Progenitor cell of endocrine pancreas (in vitro differentiated cells): ENCODE data around the gene RECK. TPM values are rescaled to one million over a fixed set of nuclear protein-coding genes. Genes with fewer than 3 reads are reported as not detected.

Experiments
- DNase-seq: peaks from one replicate; pipeline ENCODE4 v3.0.0; 2021; ENCODE audit warnings: low spot score; ENCODE audit not compliant: unreplicated experiment
- H3K27ac Mint-ChIP-seq: 2 replicates; pipeline ENCODE4 v1.8.0; 2021; ENCODE audit warnings: mild to moderate bottlenecking, moderate library complexity, mixed read lengths
- H3K27me3 Mint-ChIP-seq: 2 replicates; pipeline ENCODE4 v1.8.0; 2021; ENCODE audit warnings: mixed read lengths
- H3K36me3 Mint-ChIP-seq: 2 replicates; pipeline ENCODE4 v1.8.0; 2022; ENCODE audit warnings: mixed read lengths; ENCODE audit not compliant: insufficient read depth
- H3K4me1 Mint-ChIP-seq: 2 replicates; pipeline ENCODE4 v1.8.0; 2021; ENCODE audit warnings: low read depth, mixed read lengths
- H3K4me3 Mint-ChIP-seq: 2 replicates; pipeline ENCODE4 v1.8.0; 2021; ENCODE audit warnings: low read depth, mild to moderate bottlenecking, moderate library complexity, mixed read lengths
- H3K9me3 Mint-ChIP-seq: 2 replicates; pipeline ENCODE4 v1.8.0; 2021; ENCODE audit warnings: low read depth, mixed read lengths
- total RNA-seq: library from RNA; stranded (reverse); gene quantifications from 2 replicates; pipeline ENCODE4 v1.2.1, GENCODE V29; 2021
- TF ChIP-seq, protein P1 (sequence below): fragments of 200-600 bp; sonication (generic); IDR thresholded peaks from one replicate; pipeline ENCODE4 v1.5.0; 2021; ENCODE audit warnings: antibody characterized with exemption, mild to moderate bottlenecking; ENCODE audit not compliant: unreplicated experiment

RECK gene
- total RNA-seq, 1 donor from 2014 or later = 7.1 TPM

- Mint-ChIP-seq H3K9me3 (peaks cover 6% of the 10 kb centered on the region), H3K4me1 (no peaks in the 10 kb centered on the region), H3K27me3 (peaks cover 61% of the 10 kb centered on the region), H3K27ac (no peak overlapping the region), H3K36me3 (no peaks in the 10 kb centered on the region), H3K4me3 (no peak overlapping the region)
- DNase-seq = no peak
- TF ChIP-seq, protein P1, sequence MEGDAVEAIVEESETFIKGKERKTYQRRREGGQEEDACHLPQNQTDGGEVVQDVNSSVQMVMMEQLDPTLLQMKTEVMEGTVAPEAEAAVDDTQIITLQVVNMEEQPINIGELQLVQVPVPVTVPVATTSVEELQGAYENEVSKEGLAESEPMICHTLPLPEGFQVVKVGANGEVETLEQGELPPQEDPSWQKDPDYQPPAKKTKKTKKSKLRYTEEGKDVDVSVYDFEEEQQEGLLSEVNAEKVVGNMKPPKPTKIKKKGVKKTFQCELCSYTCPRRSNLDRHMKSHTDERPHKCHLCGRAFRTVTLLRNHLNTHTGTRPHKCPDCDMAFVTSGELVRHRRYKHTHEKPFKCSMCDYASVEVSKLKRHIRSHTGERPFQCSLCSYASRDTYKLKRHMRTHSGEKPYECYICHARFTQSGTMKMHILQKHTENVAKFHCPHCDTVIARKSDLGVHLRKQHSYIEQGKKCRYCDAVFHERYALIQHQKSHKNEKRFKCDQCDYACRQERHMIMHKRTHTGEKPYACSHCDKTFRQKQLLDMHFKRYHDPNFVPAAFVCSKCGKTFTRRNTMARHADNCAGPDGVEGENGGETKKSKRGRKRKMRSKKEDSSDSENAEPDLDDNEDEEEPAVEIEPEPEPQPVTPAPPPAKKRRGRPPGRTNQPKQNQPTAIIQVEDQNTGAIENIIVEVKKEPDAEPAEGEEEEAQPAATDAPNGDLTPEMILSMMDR = no peak
Observed at GRCh38 chr9:36007852-36008251, 28.9 kb upstream of the RECK start.

DNA sequence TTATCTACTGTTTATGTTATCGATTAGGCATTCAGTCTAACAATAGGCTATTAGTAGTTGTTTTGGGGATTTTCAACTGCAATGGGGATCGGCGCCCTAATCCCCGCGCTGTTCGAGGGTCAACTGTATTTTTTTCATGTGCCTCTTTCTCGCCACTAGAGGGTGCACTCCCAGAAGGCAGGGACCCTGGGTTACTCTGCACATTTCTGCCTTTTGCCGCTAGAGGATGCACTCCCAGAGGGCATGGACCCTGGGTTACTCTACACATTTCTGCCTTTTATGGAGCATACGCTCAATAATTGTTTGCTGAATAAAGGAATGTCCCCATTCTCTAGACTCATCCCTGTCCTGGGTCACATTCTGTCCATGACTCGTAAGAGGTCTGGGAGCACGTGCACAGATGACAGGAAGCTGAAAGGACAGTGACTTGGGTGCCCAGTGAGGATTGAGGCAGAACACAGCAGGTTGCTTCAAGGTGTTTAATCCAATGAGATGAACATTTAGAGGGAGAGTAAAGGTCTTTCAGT lies 27.9 kb upstream of the RECK start:
- Mint-ChIP-seq H3K36me3 (no peaks in the 10 kb centered on the region), H3K27me3 (peaks cover 60% of the 10 kb centered on the region), H3K4me1 (no peaks in the 10 kb centered on the region), H3K9me3 (peaks cover 6% of the 10 kb centered on the region), H3K4me3 (no peak overlapping the region), H3K27ac (no peak overlapping the region)
- DNase-seq = peak; percentile 30
- TF ChIP-seq, protein P1 = peak; percentile 98

- H3K36me3 Mint-ChIP-seq = no peaks in the 10 kb centered on the region
Observed at GRCh38 chr9:36011379-36011778, 25.3 kb upstream of the RECK start.

DNA sequence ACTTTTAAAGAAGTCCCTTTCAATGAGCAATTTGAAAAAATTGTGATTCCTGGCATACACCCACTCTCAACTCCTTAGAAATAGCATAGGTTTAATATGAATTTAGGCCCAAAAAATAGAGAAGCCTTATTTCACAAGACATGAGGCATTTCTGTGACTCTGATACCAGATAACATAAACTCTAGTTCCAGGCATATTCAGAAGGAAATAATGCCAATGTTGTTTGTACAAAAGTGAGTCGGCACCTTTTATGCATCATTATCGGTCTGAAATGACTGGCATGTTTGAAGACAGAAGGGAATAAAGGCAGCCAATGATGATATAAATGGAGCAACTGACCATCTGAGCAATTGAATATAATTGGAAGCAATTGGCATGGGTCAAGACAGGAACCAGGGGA lies 19.4 kb upstream of the RECK start:
- no peak overlapping the region for H3K27ac Mint-ChIP-seq
- TF ChIP-seq, protein P1 = no peak
- no peak for DNase-seq
- H3K36me3 Mint-ChIP-seq = no peaks in the 10 kb centered on the region
- no peak overlapping the region for H3K4me3 Mint-ChIP-seq
- H3K4me1 Mint-ChIP-seq = no peaks in the 10 kb centered on the region
- H3K27me3 Mint-ChIP-seq = peaks cover 23% of the 10 kb centered on the region
- no peaks in the 10 kb centered on the region for H3K9me3 Mint-ChIP-seq

More at GRCh38 chr9:36011379-36011778, 25.3 kb upstream of the RECK start:
- H3K4me3 Mint-ChIP-seq = no peak overlapping the region
- H3K9me3 Mint-ChIP-seq = no peaks in the 10 kb centered on the region
- TF ChIP-seq, protein P1 = no peak
- no peaks in the 10 kb centered on the region for H3K4me1 Mint-ChIP-seq
- DNase-seq = no peak
- H3K27me3 Mint-ChIP-seq = peaks cover 55% of the 10 kb centered on the region
- H3K27ac Mint-ChIP-seq = no peak overlapping the region

DNA sequence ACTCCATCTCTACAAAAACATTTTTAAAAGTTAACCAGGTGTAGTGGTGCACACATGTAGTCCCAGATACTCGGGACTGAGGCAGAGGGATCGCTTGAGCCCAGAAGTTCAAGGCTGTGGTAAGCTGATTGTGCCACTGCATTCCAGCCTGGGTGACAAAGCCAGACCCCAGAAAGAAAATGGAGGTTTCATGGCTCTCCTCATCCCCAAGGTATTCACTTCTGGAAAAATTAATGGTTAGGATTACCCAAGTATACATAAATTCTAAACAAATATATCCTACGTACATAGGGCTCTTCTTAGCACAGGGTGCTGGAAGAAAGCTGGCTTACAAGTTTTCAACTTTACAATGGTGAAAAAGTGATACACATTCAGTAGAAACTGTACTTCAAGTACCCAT lies 18.6 kb upstream of the RECK start:
- H3K4me1 Mint-ChIP-seq = no peaks in the 10 kb centered on the region

More for the DNA sequence above, 18.6 kb upstream of the RECK start:
- H3K9me3 Mint-ChIP-seq = no peaks in the 10 kb centered on the region
- no peaks in the 10 kb centered on the region for H3K36me3 Mint-ChIP-seq
- TF ChIP-seq, protein P1 = no peak
- no peak overlapping the region for H3K27ac Mint-ChIP-seq
- no peak overlapping the region for H3K4me3 Mint-ChIP-seq
- DNase-seq = no peak
- peaks cover 19% of the 10 kb centered on the region for H3K27me3 Mint-ChIP-seq
